ENCODE measurements around the gene SLC30A2.

The SLC30A2 gene

DNA sequence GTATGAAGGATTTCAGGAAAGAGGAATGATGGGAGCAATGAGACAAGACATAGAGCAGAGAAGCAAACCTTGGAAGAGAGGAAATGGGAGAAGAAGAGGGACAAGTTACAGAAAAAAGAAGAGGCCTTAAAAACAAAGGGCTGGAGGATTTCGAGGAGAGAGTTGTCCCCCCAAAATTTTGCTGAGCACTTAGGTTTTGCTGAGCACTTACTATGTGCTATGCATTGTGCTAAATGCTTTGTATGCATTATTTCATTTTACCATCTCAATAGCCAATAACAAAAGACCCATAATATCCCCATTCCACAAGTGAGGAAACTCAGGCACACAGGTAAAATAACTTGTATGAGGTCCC is 24.0 kb upstream of the SLC30A2 start:
- no peak for DNase-seq

DNA sequence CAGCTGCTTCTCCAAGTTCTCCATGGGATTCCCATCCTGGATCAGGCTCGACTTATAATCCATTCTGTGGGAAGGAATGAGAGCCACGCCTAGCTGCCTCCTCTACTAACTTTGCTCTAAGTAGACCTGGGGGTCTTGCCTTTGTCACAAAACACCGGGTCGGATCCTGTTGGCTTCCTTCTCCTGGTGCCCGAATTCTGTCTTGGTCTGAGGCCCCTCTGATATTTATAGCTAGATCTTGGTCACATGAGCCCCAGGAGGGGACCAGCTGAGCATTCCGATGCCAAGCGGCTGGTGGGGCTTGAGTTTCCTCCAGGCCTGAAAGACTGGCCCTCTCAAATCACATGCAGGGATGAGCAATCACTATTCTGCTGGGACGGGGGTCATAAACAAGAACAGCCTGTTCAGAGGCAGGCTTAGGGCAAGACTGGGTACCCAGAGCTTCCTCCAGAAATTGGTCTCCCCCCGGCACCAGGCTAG is 21.6 kb upstream of the SLC30A2 start, which contains the start of gene TRIM63:
Gene TRIM63, minus strand, starts transcription at position 199 of the 480 bp plus-strand sequence. Its CDS starts 136 bp downstream, at position 63.
- DNase-seq: no peak

GRCh38 chr1:26066857-26067256 is 20.9 kb upstream of the SLC30A2 start:
- DNase-seq: no peak

DNA sequence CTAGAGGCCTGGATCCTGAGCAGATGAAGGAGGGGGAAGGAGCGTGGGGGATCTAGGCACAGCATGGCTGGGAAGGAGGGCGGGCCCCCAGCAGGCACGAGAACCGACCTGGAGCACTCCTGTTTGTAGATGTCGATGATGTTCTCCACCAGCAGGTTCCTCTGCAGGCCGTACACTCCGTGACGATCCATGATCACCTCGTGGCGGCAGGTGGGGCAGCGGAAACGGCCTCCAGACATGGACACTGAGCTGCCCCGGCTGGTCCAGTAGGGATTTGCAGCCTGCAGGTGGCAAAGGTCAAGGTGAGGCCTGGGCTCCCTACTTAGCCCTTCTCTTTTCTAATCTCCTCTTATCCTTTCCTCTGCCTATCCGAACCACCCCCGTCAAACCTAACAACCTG is 20.2 kb upstream of the SLC30A2 start:
- no peak for DNase-seq

GRCh38 chr1:26064553-26064952 is 18.6 kb upstream of the SLC30A2 start:
- DNase-seq: no peak

DNA sequence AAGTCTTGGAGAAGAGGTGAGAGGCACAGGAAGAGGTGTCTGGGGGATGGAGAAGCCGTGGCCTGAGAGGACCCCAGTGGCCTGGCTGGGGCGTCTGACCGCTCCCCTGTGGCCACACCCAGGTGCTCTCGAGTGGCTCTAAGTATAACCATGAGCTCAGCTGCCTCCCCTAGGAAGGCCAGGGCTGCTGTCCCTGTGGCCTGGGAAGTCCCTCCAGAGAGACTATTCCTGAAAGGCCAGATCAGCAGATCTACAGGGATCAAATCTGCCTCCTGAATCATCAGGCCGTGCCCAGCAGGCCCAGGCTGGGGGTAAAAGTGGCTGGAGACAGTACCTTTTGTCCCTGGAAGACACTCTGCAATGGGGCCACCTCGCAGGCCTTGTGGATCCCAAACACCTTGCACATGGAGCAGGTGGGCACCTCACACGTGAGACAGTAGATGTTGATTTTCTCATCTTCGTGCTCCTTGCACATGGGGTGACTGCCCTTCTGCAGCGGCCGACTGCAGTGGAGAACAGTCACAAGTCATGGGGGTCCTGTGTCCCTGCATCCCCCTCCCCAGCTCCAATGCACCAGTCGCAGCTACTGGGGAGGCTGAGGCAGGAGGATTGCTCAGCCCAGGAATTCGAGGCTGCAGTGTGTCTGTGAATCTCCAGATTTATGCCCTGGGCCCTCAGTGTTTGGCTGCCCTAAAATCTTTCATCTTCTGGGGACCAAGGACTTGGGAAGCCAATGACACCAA is 15.1 kb upstream of the SLC30A2 start:
- DNase-seq: no peak

DNA sequence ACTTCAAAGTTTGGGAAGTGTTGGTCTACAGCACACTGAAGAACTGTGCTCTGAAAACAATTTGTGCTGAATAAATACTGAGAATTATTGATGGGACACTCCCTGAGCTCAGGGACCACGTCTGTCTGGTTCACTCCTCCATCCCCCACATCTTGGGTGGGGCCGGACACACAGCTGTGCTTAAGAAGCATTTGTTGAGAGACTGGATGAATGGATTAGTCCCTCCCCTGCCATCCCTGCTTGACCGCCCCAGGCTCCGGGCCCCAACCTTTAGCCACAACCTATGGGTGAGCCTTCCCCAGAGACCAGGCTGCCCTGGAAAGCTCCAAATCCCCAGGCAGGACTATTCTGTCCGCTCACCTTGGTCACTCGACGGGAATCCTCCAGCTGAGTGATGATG is 14.0 kb upstream of the SLC30A2 start:
- DNase-seq: no peak

DNA sequence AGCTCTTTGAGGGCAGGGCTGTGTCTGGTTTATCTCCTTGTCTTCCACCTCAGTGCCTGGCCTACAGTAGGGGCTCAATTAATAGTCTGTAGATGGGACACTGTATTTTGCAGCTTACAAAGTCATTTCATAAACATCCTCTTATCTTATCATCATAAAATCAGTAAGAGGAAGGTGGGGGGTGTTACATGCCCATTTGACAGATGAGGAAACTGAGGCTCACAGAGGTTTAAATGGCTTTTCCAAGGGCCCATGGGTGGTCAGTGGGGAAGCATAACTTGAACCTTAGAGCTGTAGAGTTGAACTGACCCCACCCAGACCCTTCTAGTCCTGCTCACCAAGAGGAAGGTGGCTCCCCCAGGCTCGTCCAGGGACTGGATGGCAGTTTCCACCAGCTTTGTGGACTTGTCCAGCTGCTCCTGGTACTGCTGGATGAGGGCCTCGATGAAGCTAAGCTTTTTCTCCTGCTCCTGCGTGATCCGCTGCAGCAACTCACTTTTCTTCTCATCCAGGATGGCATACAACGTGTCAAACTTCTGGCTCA is 12.2 kb upstream of the SLC30A2 start:
- no peak for DNase-seq

DNA sequence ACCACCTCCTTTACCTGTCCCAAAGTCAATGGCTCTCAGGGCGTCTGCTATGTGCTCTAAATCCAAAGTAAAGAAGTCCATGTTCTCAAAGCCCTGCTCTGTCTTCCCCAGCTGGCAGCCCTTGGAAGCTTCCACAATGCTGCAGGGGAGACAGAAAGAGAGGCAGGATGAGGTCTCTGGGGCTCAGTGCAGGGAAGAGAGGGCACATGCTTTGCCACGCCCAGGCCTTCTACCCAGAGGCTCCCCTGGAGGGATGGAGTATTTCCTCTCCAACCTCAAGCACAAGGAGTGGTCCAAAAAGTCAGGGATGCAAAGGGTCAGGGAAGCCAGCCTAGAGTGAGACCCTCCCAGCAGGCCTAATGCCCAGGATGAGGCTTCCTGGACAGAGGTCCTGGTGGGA is 11.3 kb upstream of the SLC30A2 start:
- no peak for DNase-seq

DNA sequence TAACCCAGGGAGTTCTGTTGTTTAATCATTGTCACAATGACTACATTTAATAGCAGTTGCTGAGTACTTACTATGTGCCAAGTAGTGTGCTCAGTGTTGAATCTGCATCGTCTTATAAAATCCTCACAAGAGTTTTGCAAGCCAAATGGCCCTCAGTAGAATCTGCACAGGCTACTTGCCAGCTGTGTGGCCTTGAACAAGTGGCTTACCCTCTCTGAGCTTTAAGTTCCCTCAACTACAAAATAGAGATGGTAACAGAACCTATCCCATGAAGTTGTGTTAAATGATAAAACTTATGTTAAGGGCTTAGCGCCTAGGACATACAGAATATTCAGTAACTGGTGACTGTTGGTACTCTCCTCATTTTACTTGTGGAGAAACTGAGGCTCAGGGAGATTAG is 9.1 kb upstream of the SLC30A2 start:
- DNase-seq: no peak

DNA sequence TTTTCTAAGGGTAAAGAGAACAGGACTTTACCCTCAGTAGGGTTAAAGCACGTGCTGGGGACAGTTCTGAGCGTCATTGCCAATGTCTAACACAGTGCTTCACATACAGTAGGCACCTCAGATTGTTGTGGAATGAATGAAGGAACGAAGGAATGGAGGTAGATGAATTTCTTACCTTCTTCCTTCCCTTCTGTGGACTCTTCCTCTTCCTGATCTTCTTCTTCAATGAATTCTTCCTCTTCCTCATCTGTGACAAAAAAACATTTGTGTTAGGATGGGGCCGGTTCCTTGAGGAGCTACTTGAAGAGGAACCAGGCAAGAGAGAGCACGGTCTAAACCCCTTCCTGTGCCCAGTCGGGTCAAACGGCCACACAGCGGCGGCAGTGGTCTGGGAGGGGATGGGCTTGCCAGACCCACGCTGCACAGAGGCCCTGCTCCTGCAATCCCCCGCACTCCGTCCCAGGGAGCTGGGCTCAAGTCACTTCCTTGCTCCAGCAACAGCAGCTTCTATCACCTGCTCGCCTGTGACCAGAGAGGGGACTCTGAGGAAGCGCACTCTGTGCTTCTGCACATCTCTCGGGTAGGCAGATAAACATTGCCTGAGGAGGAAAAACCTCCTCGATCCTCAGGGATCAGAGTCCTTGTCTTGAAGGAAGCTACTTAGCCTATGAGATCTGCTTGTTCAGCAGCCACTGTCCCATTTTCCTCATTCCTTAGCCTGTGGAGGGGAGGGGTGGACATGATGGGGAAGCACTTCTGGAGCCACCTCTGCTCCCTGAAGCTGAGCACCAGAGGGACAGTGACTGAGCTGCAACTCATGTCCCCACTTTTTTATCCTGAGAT is 8.0 kb upstream of the SLC30A2 start:
- DNase-seq: no peak

- DNase-seq: no peak
These were observed 4.3 kb upstream of the SLC30A2 start for GRCh38 chr1:26050248-26050640.

- no peak for DNase-seq
These were observed 3.8 kb upstream of the SLC30A2 start for GRCh38 chr1:26049531-26050247.

DNA sequence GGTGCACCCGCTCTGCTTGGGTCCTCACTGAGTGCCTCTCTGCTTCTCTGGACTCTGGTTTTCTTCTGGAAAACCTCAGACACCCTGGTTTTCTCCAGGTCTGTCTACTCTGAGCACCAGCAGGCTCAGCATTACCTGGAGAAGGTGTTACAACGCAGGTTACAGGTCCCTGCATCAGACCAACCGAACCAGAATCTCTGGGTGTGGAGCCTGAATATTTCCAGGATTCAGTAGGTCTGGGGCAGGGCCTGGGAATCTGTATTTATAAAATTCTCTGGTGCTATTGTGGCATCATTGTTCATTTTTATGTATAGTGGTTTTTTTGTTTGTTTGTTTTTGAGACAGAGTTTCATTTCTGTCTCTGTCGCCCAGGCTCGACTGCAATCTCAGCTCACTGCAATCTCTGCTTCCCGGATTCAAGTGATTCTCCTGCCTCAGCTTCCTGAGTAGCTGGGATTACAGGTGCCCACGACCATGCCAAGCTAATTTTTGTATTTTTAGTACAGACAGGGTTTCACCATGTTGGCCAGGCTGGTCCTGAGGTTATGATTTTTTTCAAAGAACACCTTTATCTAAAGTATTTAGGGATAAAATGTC is 1.5 kb upstream of the SLC30A2 start:
- DNase-seq: no peak

GRCh38 chr1:26046246-26047095 is 553 bp upstream of the SLC30A2 start:
- no peak for DNase-seq

- no peak for DNase-seq
These were observed 772 bp downstream of the SLC30A2 start for GRCh38 chr1:26044971-26045721.

DNA sequence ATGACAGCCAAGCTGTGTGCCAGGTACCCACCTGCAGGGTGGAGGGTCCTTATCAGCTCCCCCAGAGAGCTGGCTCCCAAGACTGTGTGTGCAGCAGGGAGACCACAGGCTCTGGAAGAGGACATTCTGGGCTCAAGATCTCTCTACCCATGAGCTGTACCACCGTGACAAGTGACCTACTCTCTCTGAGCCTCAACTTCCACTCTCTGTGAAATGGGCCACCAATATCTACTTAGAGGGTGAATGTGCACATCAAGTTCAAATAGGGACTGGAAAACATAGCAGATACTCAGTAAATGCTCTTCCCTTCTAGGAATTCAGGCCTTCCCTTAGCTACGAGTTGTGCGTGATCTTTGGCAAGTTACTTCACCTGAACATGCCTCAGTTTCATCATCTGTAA is 1.5 kb downstream of the SLC30A2 start:
- no peak for DNase-seq

- no peak for DNase-seq
These were observed 2.2 kb downstream of the SLC30A2 start for GRCh38 chr1:26043765-26044164.

- no peak for DNase-seq
These were observed 3.9 kb downstream of the SLC30A2 start for GRCh38 chr1:26041978-26042377.

DNA sequence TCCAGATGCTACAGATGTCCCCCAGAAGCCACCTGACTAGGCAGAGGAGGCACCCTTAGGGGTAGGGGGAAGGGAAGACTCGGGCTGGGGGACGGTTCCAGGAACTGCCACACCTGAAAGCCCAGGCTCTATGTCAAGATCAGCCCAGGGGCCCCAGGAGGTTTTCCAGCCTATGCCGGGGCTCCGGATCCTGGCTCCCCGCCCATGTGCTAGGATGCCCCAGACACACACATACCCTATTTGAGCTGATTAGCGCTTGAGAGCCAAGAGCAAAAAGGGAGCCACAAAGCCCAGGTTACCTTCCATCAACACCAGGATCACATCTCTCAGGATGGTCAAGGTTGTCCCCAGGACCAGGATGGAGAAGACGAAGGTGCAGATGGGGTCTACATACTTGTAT is 4.5 kb downstream of the SLC30A2 start:
- DNase-seq: no peak

- no peak for DNase-seq
These were observed 7.0 kb downstream of the SLC30A2 start for GRCh38 chr1:26038904-26039303.

Data from T-helper 2 cell (primary cell).